Sigmoid colon (tissue), 7 donors: ENCODE results near the gene FANK1. TPM values are rescaled to one million over a fixed set of nuclear protein-coding genes. Genes with fewer than 3 reads are reported as not detected.

ENCODE experiments used
- DNase-seq: peaks from one replicate; pipeline ENCODE4 v3.0.0-alpha.2; 2019
- H3K27ac ChIP-seq, 4 donors: fragments of 200-600 bp; sonication (generic); one replicate each; pipeline ENCODE4 v1.5.1; 2016 to 2019; ENCODE audit warnings: mild to moderate bottlenecking in 1 of 4
- H3K27me3 ChIP-seq, 3 donors: fragments of 200-600 bp; sonication (generic); one replicate each; pipeline ENCODE4 v1.5.1; 2019; ENCODE audit warnings: mild to moderate bottlenecking in 1 of 3
- H3K36me3 ChIP-seq, 4 donors: fragments of 200-600 bp; sonication (generic); one replicate each; pipeline ENCODE4 v1.5.1; 2016 to 2019
- H3K4me1 ChIP-seq, 4 donors: fragments of 200-600 bp; sonication (generic); one replicate each; pipeline ENCODE4 v1.5.1; 2017 to 2019
- H3K4me3 ChIP-seq, 4 donors: fragments of 200-600 bp; sonication (generic); one replicate each; pipeline ENCODE4 v1.5.1; 2017 to 2019; ENCODE audit warnings: mild to moderate bottlenecking in 2 of 4, moderate library complexity in 1 of 4
- H3K9me3 ChIP-seq, 4 donors: fragments of 200-600 bp in 3 of 4; sonication (generic) in 3 of 4; one replicate each; pipeline versions ENCODE4 v1.5.1 to v1.6.1; 2013 to 2019
- EP300 ChIP-seq, 4 donors: sonication (generic); formaldehyde crosslinking; IDR thresholded peaks; one replicate each; pipeline ENCODE4 v1.6.1; 2017; ENCODE audit warnings: antibody characterized with exemption in 4 of 4
- POLR2A ChIP-seq, 2 donors: fragments of 450-650 bp; IDR thresholded peaks; one replicate each; pipeline ENCODE4 v1.6.1; 2016; ENCODE audit warnings: antibody characterized with exemption in 2 of 2, mild to moderate bottlenecking in 2 of 2, moderate library complexity in 2 of 2
- POLR2AphosphoS5 ChIP-seq, 4 donors: sonication (generic); formaldehyde crosslinking; IDR thresholded peaks; one replicate each; pipeline ENCODE4 v1.6.1; 2017; ENCODE audit warnings: antibody characterized with exemption in 4 of 4
- WGBS, 2 donors: extraction: QIAGEN DNeasy Blood & Tissue Kit; methylation state at CpG; one replicate each; pipeline ENCODE4 v1.1.7; 2013; 5-methylcytosine and 5-hydroxymethylcytosine counted together
- intact Hi-C: fragments of 100-400 bp; cut with DNase I; formaldehyde crosslinking; loops from one replicate; pipeline ENCODE4 v1.15.1; 2023
- polyA plus RNA-seq, 3 donors: library from polyadenylated mRNA; stranded (reverse); fragments of 200-250 nt; gene quantifications; one replicate each; pipeline ENCODE4 v1.2.3, GENCODE V29; 2013
- total RNA-seq, 4 donors: library from RNA; depleted of rRNA; stranded (reverse); fragments of >200 nt; gene quantifications; one replicate each; pipeline ENCODE4 v1.1.0, GENCODE V29; 2016
- TF ChIP-seq, protein P1 (sequence below), 4 experiments: fragments of 450-650 bp in 3 of 4; fragments of 200-600 bp in 1 of 4; IDR thresholded peaks; one replicate each; pipeline ENCODE4 v1.5.1; 2016 to 2019; ENCODE audit warnings: antibody characterized with exemption in 4 of 4, mild to moderate bottlenecking in 3 of 4, moderate library complexity in 2 of 4
- donor health status: healthy with polysubstance abuse.
- donor health status: Bipolar disorder and iron deficiency.
- donor health status: healthy.

FANK1 gene
- total and polyA plus RNA-seq, 7 donors, result 0.71 to 12.6 (median 3.5) TPM; not detected in 1

- Histone ChIP-seq H3K4me1 (no peaks in the 10 kb centered on the region), H3K27ac (no peak overlapping the region), H3K36me3 (peaks cover 0 to 62% (median 17%) of the 10 kb centered on the region in 4 donors), H3K9me3 (no peaks in the 10 kb centered on the region), H3K4me3 (no peak overlapping the region), H3K27me3 (no peaks in the 10 kb centered on the region)
- DNase-seq, result no peak
- WGBS, 2 donors, result 88 to 94% methylated on average over 2 of the region's 2 CpGs
- intact Hi-C loops, result no loop called here
- TF ChIP-seq POLR2AphosphoS5 (IDR thresholded peaks at IDR 0.05) (no peak), EP300 (IDR thresholded peaks at IDR 0.05) (no peak), POLR2A (IDR thresholded peaks at IDR 0.05) (no peak)
- TF ChIP-seq, protein P1, sequence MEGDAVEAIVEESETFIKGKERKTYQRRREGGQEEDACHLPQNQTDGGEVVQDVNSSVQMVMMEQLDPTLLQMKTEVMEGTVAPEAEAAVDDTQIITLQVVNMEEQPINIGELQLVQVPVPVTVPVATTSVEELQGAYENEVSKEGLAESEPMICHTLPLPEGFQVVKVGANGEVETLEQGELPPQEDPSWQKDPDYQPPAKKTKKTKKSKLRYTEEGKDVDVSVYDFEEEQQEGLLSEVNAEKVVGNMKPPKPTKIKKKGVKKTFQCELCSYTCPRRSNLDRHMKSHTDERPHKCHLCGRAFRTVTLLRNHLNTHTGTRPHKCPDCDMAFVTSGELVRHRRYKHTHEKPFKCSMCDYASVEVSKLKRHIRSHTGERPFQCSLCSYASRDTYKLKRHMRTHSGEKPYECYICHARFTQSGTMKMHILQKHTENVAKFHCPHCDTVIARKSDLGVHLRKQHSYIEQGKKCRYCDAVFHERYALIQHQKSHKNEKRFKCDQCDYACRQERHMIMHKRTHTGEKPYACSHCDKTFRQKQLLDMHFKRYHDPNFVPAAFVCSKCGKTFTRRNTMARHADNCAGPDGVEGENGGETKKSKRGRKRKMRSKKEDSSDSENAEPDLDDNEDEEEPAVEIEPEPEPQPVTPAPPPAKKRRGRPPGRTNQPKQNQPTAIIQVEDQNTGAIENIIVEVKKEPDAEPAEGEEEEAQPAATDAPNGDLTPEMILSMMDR (IDR thresholded peaks at IDR 0.05), result no peak
These were observed 45.3 kb upstream of the FANK1 start for GRCh38 chr10:125850766-125851731.

- WGBS, 2 donors, result 96 to 98% methylated on average over 7 of the region's 7 CpGs
- no peak for DNase-seq
- Histone ChIP-seq H3K4me1 (no peaks in the 10 kb centered on the region), H3K4me3 (no peak overlapping the region), H3K36me3 (peaks cover 0 to 66% (median 20%) of the 10 kb centered on the region in 4 donors), H3K27ac (no peak overlapping the region), H3K9me3 (no peaks in the 10 kb centered on the region), H3K27me3 (no peaks in the 10 kb centered on the region)
- intact Hi-C loops, result no loop called here
- TF ChIP-seq POLR2A (IDR thresholded peaks at IDR 0.05) (no peak), POLR2AphosphoS5 (IDR thresholded peaks at IDR 0.05) (no peak)
These were observed 43.9 kb upstream of the FANK1 start for GRCh38 chr10:125852487-125852886.

DNA sequence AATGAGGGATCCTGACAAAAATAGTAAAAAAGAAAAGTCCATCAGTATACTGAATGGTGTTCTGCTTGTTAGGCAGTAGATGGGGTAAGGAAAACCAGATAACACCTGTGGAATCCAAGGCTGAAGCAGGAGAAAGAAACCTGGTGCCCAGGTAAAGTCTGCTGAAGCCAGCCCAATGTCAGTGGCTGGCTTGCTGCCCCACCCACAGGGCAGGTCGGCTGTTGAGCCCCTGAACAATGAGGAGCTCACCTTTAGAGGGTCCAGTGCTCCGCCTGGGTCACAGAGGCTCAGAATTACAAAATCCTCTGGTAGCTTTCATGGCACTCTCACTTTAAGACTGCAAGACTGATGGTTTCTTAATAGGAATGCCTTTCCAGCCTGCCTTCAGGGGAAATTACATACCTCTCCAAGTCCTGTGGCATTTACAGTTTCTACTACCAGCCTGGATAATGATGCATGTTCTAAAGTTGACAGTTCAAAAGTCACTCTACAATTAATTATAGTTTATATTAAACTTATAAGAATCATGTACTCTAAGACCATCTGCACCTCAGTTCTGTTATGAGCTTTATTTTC, 39.1 kb upstream of the FANK1 start:
- intact Hi-C loops, result no loop called here
- TF ChIP-seq, protein P1 (IDR thresholded peaks at IDR 0.05), result no peak
- TF ChIP-seq EP300 (IDR thresholded peaks at IDR 0.05), result no peak
- TF ChIP-seq POLR2A (IDR thresholded peaks at IDR 0.05), result no peak
- TF ChIP-seq POLR2AphosphoS5 (IDR thresholded peaks at IDR 0.05), result no peak
- 74 to 84% methylated on average over 2 of the region's 2 CpGs for WGBS, 2 donors
- no peak overlapping the region for H3K27ac ChIP-seq
- no peaks in the 10 kb centered on the region for H3K9me3 ChIP-seq
- H3K4me3 ChIP-seq, result no peak overlapping the region
- DNase-seq, result no peak
- no peaks in the 10 kb centered on the region for H3K4me1 ChIP-seq
- H3K27me3 ChIP-seq, result no peaks in the 10 kb centered on the region
- H3K36me3 ChIP-seq, result peaks cover 0 to 47% (median 6%) of the 10 kb centered on the region in 4 donors

- WGBS, 2 donors, result 63 to 84% methylated on average over 4 of the region's 4 CpGs
- H3K36me3 ChIP-seq, result peaks cover 0 to 39% (median 7%) of the 10 kb centered on the region in 4 donors
- intact Hi-C loops, result no loop called here
These were observed 37.1 kb upstream of the FANK1 start for GRCh38 chr10:125859128-125859817.

More at GRCh38 chr10:125859128-125859817, 37.1 kb upstream of the FANK1 start:
- H3K27me3 ChIP-seq, result no peaks in the 10 kb centered on the region
- no peaks in the 10 kb centered on the region for H3K4me1 ChIP-seq
- H3K4me3 ChIP-seq, result no peak overlapping the region
- no peak overlapping the region for H3K27ac ChIP-seq
- DNase-seq, result no peak
- TF ChIP-seq POLR2AphosphoS5 (IDR thresholded peaks at IDR 0.05), result no peak
- TF ChIP-seq, protein P1 (IDR thresholded peaks at IDR 0.05), result no peak
- TF ChIP-seq EP300 (IDR thresholded peaks at IDR 0.05), result no peak
- no peak for TF ChIP-seq POLR2A (IDR thresholded peaks at IDR 0.05)
- H3K9me3 ChIP-seq, result no peaks in the 10 kb centered on the region
